Muscle of leg (tissue), 11 donors: ENCODE measurements around the gene KIF26A. TPM values are rescaled to one million over a fixed set of nuclear protein-coding genes. Genes with fewer than 3 reads are reported as not detected.

Source experiments
- DNase-seq: peaks from one replicate; pipeline ENCODE4 v3.0.0; 2013
- H3K27ac ChIP-seq: one replicate; pipeline ENCODE4 v1.5.1; 2013; ENCODE audit warnings: mild to moderate bottlenecking, low read length, control low read depth
- H3K27me3 ChIP-seq: one replicate; pipeline ENCODE4 v1.6.1; 2013; ENCODE audit warnings: low read length; ENCODE audit not compliant: control insufficient read depth, insufficient read depth
- H3K36me3 ChIP-seq: one replicate; pipeline ENCODE4 v1.6.1; 2013; ENCODE audit warnings: low read length; ENCODE audit not compliant: control insufficient read depth, insufficient read depth
- H3K4me1 ChIP-seq: one replicate; pipeline ENCODE4 v1.6.1; 2013; ENCODE audit warnings: low read length; ENCODE audit not compliant: control insufficient read depth, insufficient read depth
- H3K4me3 ChIP-seq: one replicate; pipeline ENCODE4 v1.5.1; 2013; ENCODE audit warnings: low read length, control low read depth
- H3K9me3 ChIP-seq: replicated peaks from 2 replicates; pipeline ENCODE4 v1.6.1; 2013; ENCODE audit warnings: low read depth, low read length; ENCODE audit not compliant: control insufficient read depth
- WGBS: methylation state at CpG from one replicate; pipeline ENCODE4 v1.1.5; 2013; ENCODE audit warnings: missing lambda C conversion rate; ENCODE audit not compliant: insufficient coverage; 5-methylcytosine and 5-hydroxymethylcytosine counted together
- polyA plus RNA-seq, 8 donors: library from polyadenylated mRNA; unstranded; fragments of 120-200 nt; gene quantifications; one replicate each; pipeline versions ENCODE4 v1.2.1 to v1.2.3, GENCODE V29; 2013; ENCODE audit warnings: inconsistent platforms in 1 of 8, low replicate concordance in 1 of 8; ENCODE audit not compliant: insufficient read length in 8 of 8, insufficient read depth in 1 of 8
- total RNA-seq: library from RNA; stranded (reverse); fragments of 120-200 nt; gene quantifications from one replicate; pipeline ENCODE4 v1.2.4, GENCODE V29; 2013

KIF26A gene
- total and polyA plus RNA-seq, 9 donors: 7.3 to 12.8 (median 10.5) TPM

DNA sequence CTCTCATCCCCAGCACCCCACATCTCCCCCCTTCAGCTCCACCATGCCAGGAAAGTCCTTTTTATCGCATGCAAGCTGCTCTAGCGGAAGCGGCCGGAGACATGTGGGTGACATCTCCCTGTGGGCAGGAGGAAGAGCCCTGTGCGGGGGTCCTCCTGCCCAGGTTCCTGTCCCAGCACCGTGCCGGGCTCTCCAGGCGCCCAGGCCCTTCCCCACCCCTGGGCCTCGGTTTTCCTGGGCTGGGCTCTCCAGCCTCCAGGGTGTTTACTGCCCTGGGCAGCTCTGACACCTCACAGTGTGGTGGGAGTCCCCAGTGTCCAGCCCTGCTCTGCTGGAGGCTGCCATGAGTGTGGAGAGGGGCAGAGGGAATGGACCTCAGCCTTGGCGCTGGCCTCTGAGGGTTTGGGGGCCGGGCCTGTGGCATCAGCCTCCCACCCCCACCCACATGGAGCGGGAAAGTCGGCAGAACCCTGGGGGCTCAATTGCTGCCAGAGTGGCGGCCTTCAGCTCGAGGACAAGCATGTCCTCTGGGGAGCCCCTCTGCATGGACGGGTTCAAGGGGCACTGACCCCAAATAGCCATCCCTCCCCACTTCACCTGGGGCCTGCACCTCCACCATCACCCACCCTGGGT, 36.0 kb upstream of the KIF26A start:
- Histone ChIP-seq H3K27ac (no peak overlapping the region), H3K36me3 (no peaks in the 10 kb centered on the region), H3K9me3 (no peaks in the 10 kb centered on the region)

GRCh38 chr14:104103061-104103445, 35.3 kb upstream of the KIF26A start:
- no peak overlapping the region for H3K27ac ChIP-seq
- no peak overlapping the region for H3K4me3 ChIP-seq
- WGBS: 71% methylated on average over 18 of the region's 26 CpGs
- no peak for DNase-seq
- H3K36me3 ChIP-seq: no peaks in the 10 kb centered on the region
- no peaks in the 10 kb centered on the region for H3K9me3 ChIP-seq
- H3K4me1 ChIP-seq: peaks cover 40% of the 10 kb centered on the region
- H3K27me3 ChIP-seq: no peaks in the 10 kb centered on the region

More for the DNA sequence above, 36.0 kb upstream of the KIF26A start:
- WGBS: 77% methylated on average over 9 of the region's 16 CpGs
- DNase-seq: no peak
- Histone ChIP-seq H3K4me1 (peaks cover 42% of the 10 kb centered on the region), H3K4me3 (no peak overlapping the region), H3K27me3 (no peaks in the 10 kb centered on the region)

GRCh38 chr14:104103446-104104075, 34.8 kb upstream of the KIF26A start:
- Histone ChIP-seq H3K9me3 (no peaks in the 10 kb centered on the region), H3K4me3 (no peak overlapping the region), H3K36me3 (no peaks in the 10 kb centered on the region), H3K27ac (no peak overlapping the region), H3K4me1 (peaks cover 39% of the 10 kb centered on the region), H3K27me3 (peaks cover under 1% of the 10 kb centered on the region)
- DNase-seq: no peak
- 64% methylated on average over 21 of the region's 23 CpGs for WGBS

DNA sequence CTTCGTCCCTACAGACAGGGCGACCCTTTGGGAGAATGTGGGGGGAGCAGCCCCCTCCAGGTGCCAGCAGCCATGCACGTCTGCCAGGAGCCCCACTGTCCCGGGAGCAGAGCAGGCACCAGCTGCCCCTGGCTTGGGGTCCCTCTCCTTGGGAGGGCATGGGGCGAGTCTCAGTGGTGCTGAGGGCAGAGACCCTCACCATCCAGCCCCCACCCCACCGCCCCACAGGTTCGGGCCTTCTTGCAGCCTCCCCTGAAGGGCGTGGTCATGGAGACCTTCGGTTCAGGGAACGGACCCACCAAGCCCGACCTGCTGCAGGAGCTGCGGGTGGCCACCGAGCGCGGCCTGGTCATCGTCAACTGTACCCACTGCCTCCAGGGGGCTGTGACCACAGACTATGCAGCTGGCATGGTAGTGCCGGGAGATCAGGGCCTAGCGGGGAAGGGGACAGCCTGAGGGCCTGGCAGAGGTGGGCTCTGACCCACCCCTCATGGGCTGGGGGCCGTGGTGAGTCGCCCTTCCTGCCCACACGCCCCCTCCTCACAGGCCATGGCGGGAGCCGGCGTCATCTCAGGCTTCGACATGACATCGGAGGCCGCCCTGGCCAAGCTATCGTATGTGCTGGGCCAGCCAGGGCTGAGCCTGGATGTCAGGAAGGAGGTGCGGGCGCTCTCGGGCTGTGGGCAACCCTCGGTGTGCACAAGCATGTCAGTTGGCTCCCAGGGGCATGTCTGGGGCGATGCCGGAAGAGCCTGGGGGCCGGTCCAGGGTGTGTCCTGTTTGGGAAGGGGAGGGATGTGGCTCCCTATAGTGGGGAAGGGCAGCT, 34.1 kb upstream of the KIF26A start:
- Histone ChIP-seq H3K4me3 (no peak overlapping the region), H3K36me3 (no peaks in the 10 kb centered on the region), H3K27ac (no peak overlapping the region), H3K4me1 (peaks cover 32% of the 10 kb centered on the region), H3K27me3 (peaks cover 3% of the 10 kb centered on the region), H3K9me3 (no peaks in the 10 kb centered on the region)
- no peak for DNase-seq
- 80% methylated on average over 27 of the region's 35 CpGs for WGBS

GRCh38 chr14:104105071-104105821, 33.1 kb upstream of the KIF26A start:
- Histone ChIP-seq H3K4me3 (no peak overlapping the region), H3K27me3 (peaks cover 3% of the 10 kb centered on the region), H3K36me3 (no peaks in the 10 kb centered on the region), H3K27ac (no peak overlapping the region), H3K4me1 (peaks cover 23% of the 10 kb centered on the region), H3K9me3 (no peaks in the 10 kb centered on the region)
- whole genome bisulfite sequencing: 75% methylated on average over 26 of the region's 27 CpGs
- no peak for DNase-seq

DNA sequence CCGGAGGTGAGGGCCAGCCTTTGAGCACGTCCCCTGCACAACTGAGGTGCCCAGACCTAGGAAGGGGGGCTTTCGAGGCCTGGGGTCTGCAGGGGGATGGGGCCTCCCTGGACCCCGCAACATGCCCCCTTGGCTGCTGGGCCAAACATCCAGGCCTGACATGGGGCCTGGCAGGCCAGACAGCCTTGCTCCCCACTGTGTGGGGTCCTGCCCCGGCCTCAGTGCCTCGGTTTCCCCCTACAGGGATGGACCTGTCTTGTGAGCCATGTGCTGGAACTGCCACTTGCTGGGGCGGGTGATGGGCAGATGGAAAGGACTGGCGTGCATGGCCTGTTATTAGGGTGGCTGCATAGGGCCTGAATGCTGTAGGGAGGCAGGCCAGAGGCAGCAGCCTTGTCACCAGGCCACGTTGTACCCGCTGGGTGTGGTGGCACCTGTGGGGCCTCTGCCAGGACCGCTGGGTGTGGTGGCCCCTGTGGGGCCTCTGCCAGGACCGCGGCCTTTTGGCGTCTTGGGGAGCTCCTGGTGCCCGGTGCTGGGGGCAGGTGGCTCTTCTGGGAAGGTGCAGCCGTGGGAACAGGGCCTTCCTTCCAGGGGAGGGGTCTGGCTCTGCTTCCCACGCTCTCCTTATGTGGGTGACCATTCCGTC, 32.4 kb upstream of the KIF26A start:
- Histone ChIP-seq H3K4me3 (no peak overlapping the region), H3K9me3 (no peaks in the 10 kb centered on the region), H3K27me3 (peaks cover 3% of the 10 kb centered on the region), H3K4me1 (peaks cover 23% of the 10 kb centered on the region), H3K27ac (no peak overlapping the region), H3K36me3 (no peaks in the 10 kb centered on the region)
- 80% methylated on average over 15 of the region's 18 CpGs for WGBS
- DNase-seq: no peak

DNA sequence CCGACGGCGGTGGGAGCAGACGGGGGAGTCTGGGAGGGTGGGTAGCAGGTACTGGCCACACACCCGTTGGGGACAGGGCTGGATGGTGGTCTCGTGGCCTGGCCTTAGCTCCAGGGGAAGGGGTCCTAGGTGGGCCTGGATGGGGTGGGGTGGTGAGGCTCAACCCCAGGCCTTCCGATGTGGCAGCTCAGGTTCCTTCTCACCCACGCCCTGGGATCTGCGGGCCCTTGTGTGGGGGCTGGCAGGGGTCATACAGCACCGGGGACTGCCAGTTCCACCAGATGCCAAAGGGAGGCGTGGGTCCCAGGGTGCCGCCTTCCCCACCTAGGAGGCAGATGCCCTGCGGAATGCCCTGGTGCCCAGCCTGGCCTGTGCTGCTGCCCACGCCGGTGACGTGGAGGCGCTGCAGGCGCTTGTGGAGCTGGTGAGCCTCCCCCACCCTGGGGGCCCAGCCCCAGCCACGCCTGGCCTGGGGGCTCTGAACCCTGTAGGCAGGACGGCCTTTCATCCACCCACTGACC, 31.9 kb upstream of the KIF26A start:
- Histone ChIP-seq H3K4me1 (peaks cover 17% of the 10 kb centered on the region), H3K9me3 (no peaks in the 10 kb centered on the region), H3K4me3 (no peak overlapping the region), H3K36me3 (no peaks in the 10 kb centered on the region), H3K27ac (no peak overlapping the region), H3K27me3 (peaks cover 3% of the 10 kb centered on the region)
- WGBS: 88% methylated on average over 17 of the region's 20 CpGs
- DNase-seq: no peak

- Histone ChIP-seq H3K36me3 (no peaks in the 10 kb centered on the region), H3K9me3 (no peaks in the 10 kb centered on the region), H3K27me3 (peaks cover 3% of the 10 kb centered on the region), H3K4me3 (no peak overlapping the region), H3K27ac (no peak overlapping the region), H3K4me1 (peaks cover 16% of the 10 kb centered on the region)
- WGBS: 73% methylated on average over 12 of the region's 19 CpGs
- no peak for DNase-seq
Measured at GRCh38 chr14:104107101-104107581, 31.2 kb upstream of the KIF26A start.
